PC-3 (cell line): ENCODE results near the gene ZNF548.

Experiments
- CTCF ChIP-seq: fragments of 300-600 bp; sonication (generic); conservative IDR thresholded peaks from 2 replicates; pipeline ENCODE4 v1.5.1; 2017; ENCODE audit warnings: antibody characterized with exemption, low read depth, mild to moderate bottlenecking, low read length
- EZH2 ChIP-seq: fragments of 300-600 bp; sonication (generic); IDR thresholded peaks from one replicate; pipeline ENCODE4 v1.6.1; 2017; ENCODE audit warnings: antibody characterized with exemption, mild to moderate bottlenecking, low read length; ENCODE audit not compliant: unreplicated experiment

- TF ChIP-seq CTCF = no peak
- no peak for TF ChIP-seq EZH2
These were observed 38.5 kb upstream of the ZNF548 start, which contains the start of gene ZNF304 for GRCh38 chr19:57350877-57351805.
